Chondrocyte (in vitro differentiated cells): ENCODE results near the gene NDNF. TPM values are rescaled to one million over a fixed set of nuclear protein-coding genes. Genes with fewer than 3 reads are reported as not detected.

Experiments
- DNase-seq: peaks from one replicate; pipeline ENCODE4 v3.0.0; 2021; ENCODE audit warnings: mixed read lengths, low spot score
- H3K27ac Mint-ChIP-seq: one replicate; pipeline ENCODE4 v1.8.0; 2021; ENCODE audit warnings: mild to moderate bottlenecking, moderate library complexity, mixed read lengths; ENCODE audit not compliant: unreplicated experiment
- H3K27me3 Mint-ChIP-seq: 2 replicates; pipeline ENCODE4 v1.8.0; 2021; ENCODE audit warnings: low read depth, mixed read lengths
- H3K36me3 Mint-ChIP-seq: 2 replicates; pipeline ENCODE4 v1.8.0; 2021; ENCODE audit warnings: low read depth, mixed read lengths
- H3K4me1 Mint-ChIP-seq: 2 replicates; pipeline ENCODE4 v1.8.0; 2021; ENCODE audit warnings: low read depth, mild to moderate bottlenecking, mixed read lengths
- H3K4me3 Mint-ChIP-seq: one replicate; pipeline ENCODE4 v1.8.0; 2021; ENCODE audit warnings: mild to moderate bottlenecking, moderate library complexity, mixed read lengths; ENCODE audit not compliant: unreplicated experiment
- H3K9me3 Mint-ChIP-seq: 2 replicates; pipeline ENCODE4 v1.8.0; 2021; ENCODE audit warnings: low read depth, mixed read lengths
- total RNA-seq: library from RNA; stranded (reverse); gene quantifications from 3 replicates; pipeline ENCODE4 v1.2.1, GENCODE V29; 2021
- TF ChIP-seq, protein P1 (sequence below): fragments of 200-600 bp; sonication (generic); IDR thresholded peaks from 2 replicates; pipeline ENCODE4 v1.5.0; 2021; ENCODE audit warnings: antibody characterized with exemption, mild to moderate bottlenecking, moderate library complexity

NDNF gene
- total RNA-seq, 1 donor from 2014 or later, result 0.35 TPM

DNA sequence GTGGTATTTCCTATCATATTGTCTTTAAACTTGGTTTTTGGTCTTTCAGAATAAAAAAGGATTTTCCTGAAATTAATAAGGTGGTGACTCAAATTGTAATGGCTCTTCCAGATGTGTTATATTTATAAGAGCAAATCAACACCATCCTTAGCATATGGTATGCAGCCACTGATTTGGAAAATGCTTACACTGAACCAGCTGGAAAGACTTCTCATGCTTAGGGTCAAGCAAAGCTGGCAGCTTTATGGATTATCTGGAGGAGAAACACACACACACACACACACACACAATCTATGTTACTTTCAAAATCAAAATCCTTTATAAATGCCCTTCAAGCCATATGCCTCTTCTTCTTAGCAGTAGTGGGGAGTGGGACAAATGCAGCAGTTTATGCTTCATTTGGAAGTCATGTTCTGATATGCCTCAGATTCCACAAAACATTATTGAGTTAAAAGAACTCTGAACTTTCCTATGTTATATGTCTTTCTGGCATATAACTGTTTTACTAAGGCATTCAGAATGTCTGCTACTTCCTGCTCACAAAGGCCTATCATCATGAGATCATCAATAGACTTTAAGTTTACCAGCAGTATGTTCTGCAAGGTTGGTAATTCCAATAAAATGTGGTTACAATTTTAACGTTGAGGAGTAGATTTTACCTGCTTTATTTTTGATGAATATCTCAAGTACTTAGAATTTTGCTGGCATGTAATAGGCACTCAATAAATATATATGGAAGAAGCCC is 76.9 kb downstream of the NDNF start:
- no peaks in the 10 kb centered on the region for H3K4me1 Mint-ChIP-seq
- peaks cover 16% of the 10 kb centered on the region for H3K9me3 Mint-ChIP-seq
- DNase-seq, result no peak
- no peak overlapping the region for H3K4me3 Mint-ChIP-seq
- TF ChIP-seq, protein P1, sequence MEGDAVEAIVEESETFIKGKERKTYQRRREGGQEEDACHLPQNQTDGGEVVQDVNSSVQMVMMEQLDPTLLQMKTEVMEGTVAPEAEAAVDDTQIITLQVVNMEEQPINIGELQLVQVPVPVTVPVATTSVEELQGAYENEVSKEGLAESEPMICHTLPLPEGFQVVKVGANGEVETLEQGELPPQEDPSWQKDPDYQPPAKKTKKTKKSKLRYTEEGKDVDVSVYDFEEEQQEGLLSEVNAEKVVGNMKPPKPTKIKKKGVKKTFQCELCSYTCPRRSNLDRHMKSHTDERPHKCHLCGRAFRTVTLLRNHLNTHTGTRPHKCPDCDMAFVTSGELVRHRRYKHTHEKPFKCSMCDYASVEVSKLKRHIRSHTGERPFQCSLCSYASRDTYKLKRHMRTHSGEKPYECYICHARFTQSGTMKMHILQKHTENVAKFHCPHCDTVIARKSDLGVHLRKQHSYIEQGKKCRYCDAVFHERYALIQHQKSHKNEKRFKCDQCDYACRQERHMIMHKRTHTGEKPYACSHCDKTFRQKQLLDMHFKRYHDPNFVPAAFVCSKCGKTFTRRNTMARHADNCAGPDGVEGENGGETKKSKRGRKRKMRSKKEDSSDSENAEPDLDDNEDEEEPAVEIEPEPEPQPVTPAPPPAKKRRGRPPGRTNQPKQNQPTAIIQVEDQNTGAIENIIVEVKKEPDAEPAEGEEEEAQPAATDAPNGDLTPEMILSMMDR, result no peak
- peaks cover 6% of the 10 kb centered on the region for H3K27me3 Mint-ChIP-seq
- H3K27ac Mint-ChIP-seq, result no peak overlapping the region
- H3K36me3 Mint-ChIP-seq, result peaks cover 2% of the 10 kb centered on the region

DNA sequence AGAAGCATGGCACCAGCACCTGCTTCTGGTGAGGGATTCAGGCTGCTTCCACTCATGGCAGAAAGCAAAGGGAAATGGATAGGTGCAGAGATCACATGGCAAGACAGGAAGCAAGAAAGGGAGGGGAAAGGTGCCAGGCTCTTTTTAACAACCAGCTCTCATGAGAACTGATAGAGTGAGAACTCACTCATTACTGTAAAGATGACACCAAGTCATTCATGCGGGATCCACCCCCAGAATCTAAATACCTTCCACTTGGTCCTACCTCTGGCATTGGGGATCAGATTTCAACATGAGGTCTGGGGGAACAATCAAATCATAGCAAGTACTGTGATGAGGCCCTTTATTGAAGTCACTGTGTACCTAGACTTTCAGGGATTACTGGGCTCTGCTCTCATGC is 77.8 kb downstream of the NDNF start:
- no peak overlapping the region for H3K4me3 Mint-ChIP-seq
- no peak overlapping the region for H3K27ac Mint-ChIP-seq
- peaks cover 5% of the 10 kb centered on the region for H3K27me3 Mint-ChIP-seq
- H3K4me1 Mint-ChIP-seq, result no peaks in the 10 kb centered on the region
- TF ChIP-seq, protein P1, result no peak
- H3K36me3 Mint-ChIP-seq, result peaks cover 2% of the 10 kb centered on the region
- peaks cover 16% of the 10 kb centered on the region for H3K9me3 Mint-ChIP-seq
- DNase-seq, result no peak

DNA sequence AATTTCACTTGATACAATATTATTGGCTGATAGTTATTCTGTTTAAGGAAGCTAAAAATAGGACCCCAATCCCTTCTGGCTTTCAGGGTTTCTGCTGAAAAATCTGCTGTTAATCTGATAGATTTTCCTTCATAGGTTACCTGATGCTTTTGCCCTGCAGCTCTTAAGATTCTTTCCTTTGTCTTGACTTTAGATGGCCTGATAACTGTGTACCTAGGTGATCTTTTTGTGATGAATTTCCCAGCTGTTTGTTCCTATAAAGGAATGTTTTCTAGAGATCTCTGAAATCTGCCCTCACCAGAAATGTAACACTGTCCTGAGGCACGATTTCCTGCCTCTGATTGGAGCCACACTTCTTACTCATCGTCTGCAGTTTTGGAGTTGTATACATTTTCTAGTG is 80.5 kb downstream of the NDNF start:
- Mint-ChIP-seq H3K27ac (no peak overlapping the region), H3K9me3 (peaks cover 15% of the 10 kb centered on the region), H3K4me1 (peaks cover 3% of the 10 kb centered on the region), H3K36me3 (peaks cover 2% of the 10 kb centered on the region), H3K4me3 (no peak overlapping the region), H3K27me3 (peaks cover 4% of the 10 kb centered on the region)
- DNase-seq, result no peak
- TF ChIP-seq, protein P1, result no peak

DNA sequence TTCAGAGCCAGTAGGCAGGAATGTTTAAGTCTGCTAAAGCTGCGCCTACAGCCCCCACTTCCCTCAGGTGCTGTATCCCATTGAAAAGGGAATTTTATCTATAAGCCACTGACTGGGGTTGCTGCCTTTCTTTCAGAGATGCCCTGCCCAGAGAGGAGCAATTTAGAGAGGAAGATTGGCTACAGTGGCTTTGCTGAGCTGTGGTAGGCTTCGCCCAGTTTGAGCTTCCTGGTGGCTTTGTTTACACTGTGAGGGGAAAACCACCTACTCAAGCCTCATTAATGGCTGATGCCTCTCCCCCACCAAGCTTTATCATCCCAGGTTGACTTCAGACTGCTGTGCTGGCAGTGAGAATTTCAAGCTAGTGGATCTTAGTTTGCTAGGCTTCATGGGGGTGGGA is 82.1 kb downstream of the NDNF start:
- H3K27me3 Mint-ChIP-seq, result peaks cover 4% of the 10 kb centered on the region
- no peak overlapping the region for H3K27ac Mint-ChIP-seq
- H3K4me3 Mint-ChIP-seq, result no peak overlapping the region
- no peak for DNase-seq
- TF ChIP-seq, protein P1, result no peak
- H3K36me3 Mint-ChIP-seq, result peaks cover 2% of the 10 kb centered on the region
- peaks cover 21% of the 10 kb centered on the region for H3K9me3 Mint-ChIP-seq
- peaks cover 3% of the 10 kb centered on the region for H3K4me1 Mint-ChIP-seq

Other genes starting within 250 kb of the NDNF start
- gene PRDM5, start 149.8 kb downstream of the NDNF start, total RNA-seq, result 9.3 to 14.0 TPM (median 10.6 TPM) in 3 replicates
- 0.31 TPM in 1 of 3 replicates, not detected in the others for gene TNIP3, start 91.8 kb upstream of the NDNF start, total RNA-seq